ENCODE data around the gene BCL2L15. TPM values are rescaled to one million over a fixed set of nuclear protein-coding genes. Genes with fewer than 3 reads are reported as not detected.

BCL2L15 gene
- total RNA-seq, 1 experiment from 2014 or later, result 0.09 TPM

DNA sequence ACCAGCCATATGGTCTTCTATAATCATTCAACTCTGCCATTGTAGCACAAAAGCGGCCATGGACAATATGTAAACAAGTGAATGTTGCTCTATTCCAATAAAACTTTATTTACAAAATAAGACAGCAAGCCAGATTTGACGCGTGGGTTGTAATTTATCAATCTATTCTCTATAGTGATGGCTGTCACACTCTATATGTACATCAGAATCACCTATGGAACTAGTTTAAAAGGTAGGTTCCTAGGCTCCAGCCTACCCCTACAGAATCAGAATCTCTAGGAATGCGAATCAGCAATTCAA is 7.7 kb downstream of the BCL2L15 start:
- intact Hi-C loops (cut with micrococcal nuclease; ENCODE audit: unreplicated experiment), result no loop called here
- H3K27me3 ChIP-seq (replicated peaks; ENCODE audit: control insufficient read depth, insufficient read depth, low read length), result no peaks in the 10 kb centered on the region
- no peak overlapping the region for H3K4me3 Mint-ChIP-seq (ENCODE audit: unreplicated experiment)
- TF ChIP-seq, protein P1, sequence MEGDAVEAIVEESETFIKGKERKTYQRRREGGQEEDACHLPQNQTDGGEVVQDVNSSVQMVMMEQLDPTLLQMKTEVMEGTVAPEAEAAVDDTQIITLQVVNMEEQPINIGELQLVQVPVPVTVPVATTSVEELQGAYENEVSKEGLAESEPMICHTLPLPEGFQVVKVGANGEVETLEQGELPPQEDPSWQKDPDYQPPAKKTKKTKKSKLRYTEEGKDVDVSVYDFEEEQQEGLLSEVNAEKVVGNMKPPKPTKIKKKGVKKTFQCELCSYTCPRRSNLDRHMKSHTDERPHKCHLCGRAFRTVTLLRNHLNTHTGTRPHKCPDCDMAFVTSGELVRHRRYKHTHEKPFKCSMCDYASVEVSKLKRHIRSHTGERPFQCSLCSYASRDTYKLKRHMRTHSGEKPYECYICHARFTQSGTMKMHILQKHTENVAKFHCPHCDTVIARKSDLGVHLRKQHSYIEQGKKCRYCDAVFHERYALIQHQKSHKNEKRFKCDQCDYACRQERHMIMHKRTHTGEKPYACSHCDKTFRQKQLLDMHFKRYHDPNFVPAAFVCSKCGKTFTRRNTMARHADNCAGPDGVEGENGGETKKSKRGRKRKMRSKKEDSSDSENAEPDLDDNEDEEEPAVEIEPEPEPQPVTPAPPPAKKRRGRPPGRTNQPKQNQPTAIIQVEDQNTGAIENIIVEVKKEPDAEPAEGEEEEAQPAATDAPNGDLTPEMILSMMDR (IDR thresholded peaks at IDR 0.05; ENCODE audit: insufficient read depth in 1 of 2, low read depth in 1 of 2, low read length in 1 of 2, severe bottlenecking in 1 of 2, unreplicated experiment in 1 of 2), result no peak
- no TSS peak for BruUV-seq (replicated peaks)
- H3K4me3 ChIP-seq (ENCODE audit: low read depth, low read length), result no peak overlapping the region
- H3K4me1 Mint-ChIP-seq (ENCODE audit: low read depth, unreplicated experiment), result no peaks in the 10 kb centered on the region
- H3K27ac Mint-ChIP-seq (ENCODE audit: unreplicated experiment), result no peak overlapping the region
- H3K27me3 Mint-ChIP-seq (ENCODE audit: insufficient read depth, unreplicated experiment), result no peaks in the 10 kb centered on the region
- H3K9me3 Mint-ChIP-seq (ENCODE audit: unreplicated experiment), result no peaks in the 10 kb centered on the region
- CTCF ChIA-PET, result interaction anchor here (0.6 kb wide), 1 partner anchor 1581 kb away, joined by 3 read pairs; no protein-coding TSS in a partner anchor
- H3K9me3 ChIP-seq, result no peaks in the 10 kb centered on the region
- POLR2A ChIA-PET, result no interaction called here
- DNase-seq, result no peak
- H3K36me3 ChIP-seq (ENCODE audit: control insufficient read depth, insufficient read depth, low read length), result no peaks in the 10 kb centered on the region
- no peaks in the 10 kb centered on the region for H3K36me3 Mint-ChIP-seq (ENCODE audit: insufficient read depth, unreplicated experiment)
- H3K4me1 ChIP-seq, result no peaks in the 10 kb centered on the region

DNA sequence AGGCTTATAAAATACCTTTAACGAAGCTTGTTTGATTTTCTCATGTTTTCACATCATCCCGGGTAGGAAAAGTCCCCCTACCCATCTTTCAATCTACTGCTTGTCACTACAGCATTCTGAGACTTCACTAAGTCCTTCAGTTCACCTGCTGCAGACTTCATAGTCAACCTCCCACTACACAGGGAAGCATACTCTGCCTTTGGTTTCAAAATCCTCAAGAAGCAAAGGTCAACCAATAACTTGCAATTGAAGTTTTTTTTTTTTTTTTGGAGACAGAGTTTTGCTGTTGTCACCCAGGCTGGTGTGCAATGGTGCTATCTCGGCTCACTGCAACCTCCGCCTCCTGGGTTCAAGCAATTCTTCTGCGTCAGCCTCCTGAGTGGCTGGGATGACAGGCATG is 11.2 kb downstream of the BCL2L15 start:
- Histone ChIP-seq H3K9me3 (no peaks in the 10 kb centered on the region), H3K36me3 (ENCODE audit: control insufficient read depth, insufficient read depth, low read length) (no peaks in the 10 kb centered on the region), H3K4me1 (no peaks in the 10 kb centered on the region), H3K27me3 (replicated peaks; ENCODE audit: control insufficient read depth, insufficient read depth, low read length) (no peaks in the 10 kb centered on the region), H3K4me3 (ENCODE audit: low read depth, low read length) (no peak overlapping the region)
- DNase-seq, result no peak
- Mint-ChIP-seq H3K36me3 (ENCODE audit: insufficient read depth, unreplicated experiment) (no peaks in the 10 kb centered on the region), H3K9me3 (ENCODE audit: unreplicated experiment) (no peaks in the 10 kb centered on the region), H3K27me3 (ENCODE audit: insufficient read depth, unreplicated experiment) (no peaks in the 10 kb centered on the region), H3K27ac (ENCODE audit: unreplicated experiment) (no peak overlapping the region), H3K4me1 (ENCODE audit: low read depth, unreplicated experiment) (no peaks in the 10 kb centered on the region), H3K4me3 (ENCODE audit: unreplicated experiment) (no peak overlapping the region)
- no TSS peak for BruUV-seq (replicated peaks)
- ChIA-PET POLR2A (no interaction called here), CTCF (no interaction called here)
- TF ChIP-seq, protein P1 (IDR thresholded peaks at IDR 0.05; ENCODE audit: insufficient read depth in 1 of 2, low read depth in 1 of 2, low read length in 1 of 2, severe bottlenecking in 1 of 2, unreplicated experiment in 1 of 2), result no peak
- intact Hi-C loops (cut with micrococcal nuclease; ENCODE audit: unreplicated experiment), result no loop called here

DNA sequence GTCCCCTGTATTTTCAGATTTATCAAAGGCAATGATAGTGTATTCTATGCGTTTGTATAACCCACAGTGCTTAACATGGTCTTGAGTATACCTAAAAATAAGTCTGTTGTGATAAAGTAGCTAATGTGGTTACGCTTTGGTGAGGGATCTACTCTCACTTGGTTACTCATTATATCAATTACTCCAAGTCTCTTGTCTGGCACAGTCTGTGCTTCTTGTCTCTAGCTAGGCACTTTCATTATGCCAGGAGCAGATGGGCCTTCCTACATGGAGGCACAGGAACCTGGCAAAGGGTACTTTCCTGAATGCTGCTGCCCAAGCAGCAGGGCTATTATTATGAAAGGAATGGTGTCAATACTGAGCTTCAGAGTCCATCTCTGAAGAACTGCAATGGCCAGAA is 11.7 kb downstream of the BCL2L15 start:
- no TSS peak for BruUV-seq (replicated peaks)
- H3K36me3 ChIP-seq (ENCODE audit: control insufficient read depth, insufficient read depth, low read length), result no peaks in the 10 kb centered on the region
- no peaks in the 10 kb centered on the region for H3K9me3 ChIP-seq
- no peaks in the 10 kb centered on the region for H3K27me3 Mint-ChIP-seq (ENCODE audit: insufficient read depth, unreplicated experiment)
- H3K27me3 ChIP-seq (replicated peaks; ENCODE audit: control insufficient read depth, insufficient read depth, low read length), result no peaks in the 10 kb centered on the region
- no peak overlapping the region for H3K4me3 ChIP-seq (ENCODE audit: low read depth, low read length)
- intact Hi-C loops (cut with micrococcal nuclease; ENCODE audit: unreplicated experiment), result no loop called here
- H3K4me1 Mint-ChIP-seq (ENCODE audit: low read depth, unreplicated experiment), result no peaks in the 10 kb centered on the region
- POLR2A ChIA-PET, result no interaction called here
- no peaks in the 10 kb centered on the region for H3K9me3 Mint-ChIP-seq (ENCODE audit: unreplicated experiment)
- no peaks in the 10 kb centered on the region for H3K4me1 ChIP-seq
- H3K4me3 Mint-ChIP-seq (ENCODE audit: unreplicated experiment), result no peak overlapping the region
- H3K36me3 Mint-ChIP-seq (ENCODE audit: insufficient read depth, unreplicated experiment), result no peaks in the 10 kb centered on the region
- TF ChIP-seq, protein P1 (IDR thresholded peaks at IDR 0.05; ENCODE audit: insufficient read depth in 1 of 2, low read depth in 1 of 2, low read length in 1 of 2, severe bottlenecking in 1 of 2, unreplicated experiment in 1 of 2), result no peak
- H3K27ac Mint-ChIP-seq (ENCODE audit: unreplicated experiment), result no peak overlapping the region
- DNase-seq, result no peak
- CTCF ChIA-PET, result no interaction called here

All from Caco-2 (cell line).